ENCODE measurements around the gene SPNS3.

GRCh38 chr17:4508207-4508606 lies 74.5 kb downstream of the SPNS3 start:
- TF ChIP-seq MYB (IDR thresholded peaks at IDR 0.05; ENCODE audit: borderline replicate concordance, low read depth, low read length) (no peak), POLR2A (IDR thresholded peaks at IDR 0.05; ENCODE audit: low read depth, low read length) (no peak), FOXM1 (IDR thresholded peaks at IDR 0.05; ENCODE audit: low read depth, low read length) (no peak), WRNIP1 (IDR thresholded peaks at IDR 0.05; ENCODE audit: borderline replicate concordance, low read depth, low read length) (no peak), RBBP5 (conservative IDR thresholded peaks at IDR 0.05) (no peak)
